ENCODE data around the gene GIMAP5. TPM values are rescaled to one million over a fixed set of nuclear protein-coding genes. Genes with fewer than 3 reads are reported as not detected.

The GIMAP5 gene
- total and polyA plus RNA-seq, 3 donors from 2014 or later, result 8.4 to 13.6 (median 10.6) TPM

GRCh38 chr7:150791746-150792452, 54.7 kb downstream of the GIMAP5 start:
- TF ChIP-seq POLR2A (IDR thresholded peaks at IDR 0.05), result no peak
- TF ChIP-seq, protein P1, sequence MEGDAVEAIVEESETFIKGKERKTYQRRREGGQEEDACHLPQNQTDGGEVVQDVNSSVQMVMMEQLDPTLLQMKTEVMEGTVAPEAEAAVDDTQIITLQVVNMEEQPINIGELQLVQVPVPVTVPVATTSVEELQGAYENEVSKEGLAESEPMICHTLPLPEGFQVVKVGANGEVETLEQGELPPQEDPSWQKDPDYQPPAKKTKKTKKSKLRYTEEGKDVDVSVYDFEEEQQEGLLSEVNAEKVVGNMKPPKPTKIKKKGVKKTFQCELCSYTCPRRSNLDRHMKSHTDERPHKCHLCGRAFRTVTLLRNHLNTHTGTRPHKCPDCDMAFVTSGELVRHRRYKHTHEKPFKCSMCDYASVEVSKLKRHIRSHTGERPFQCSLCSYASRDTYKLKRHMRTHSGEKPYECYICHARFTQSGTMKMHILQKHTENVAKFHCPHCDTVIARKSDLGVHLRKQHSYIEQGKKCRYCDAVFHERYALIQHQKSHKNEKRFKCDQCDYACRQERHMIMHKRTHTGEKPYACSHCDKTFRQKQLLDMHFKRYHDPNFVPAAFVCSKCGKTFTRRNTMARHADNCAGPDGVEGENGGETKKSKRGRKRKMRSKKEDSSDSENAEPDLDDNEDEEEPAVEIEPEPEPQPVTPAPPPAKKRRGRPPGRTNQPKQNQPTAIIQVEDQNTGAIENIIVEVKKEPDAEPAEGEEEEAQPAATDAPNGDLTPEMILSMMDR (IDR thresholded peaks at IDR 0.05), result no peak
- 61 to 75% methylated on average over 10 to 12 of the region's 12 CpGs for WGBS, 2 donors
- DNase-seq, result no peak
- intact Hi-C loops (cut with DNase I; ENCODE audit: low total_unique reads), result no loop called here
- Histone ChIP-seq H3K27ac (no peak overlapping the region), H3K27me3 (no peaks in the 10 kb centered on the region), H3K9me3 (no peaks in the 10 kb centered on the region), H3K4me3 (no peak overlapping the region), H3K36me3 (ENCODE audit: low read depth, missing control alignments) (no peaks in the 10 kb centered on the region), H3K4me1 (peaks cover 10% of the 10 kb centered on the region)

Other genes with a start within 250 kb of the GIMAP5 start
- 1 to 10 TPM; 3.1 to 7.4 TPM for gene GIMAP7, start 222.5 kb upstream of the GIMAP5 start, total RNA-seq
- 3.4 TPM for gene GIMAP7, start 222.5 kb upstream of the GIMAP5 start, polyA plus RNA-seq (ENCODE audit: insufficient read depth, low read depth, low replicate concordance)
- 1 to 10 TPM; 5.8 to 6.2 TPM for gene GIMAP4, start 170.0 kb upstream of the GIMAP5 start, total RNA-seq
- gene GIMAP4, start 170.0 kb upstream of the GIMAP5 start, polyA plus RNA-seq (ENCODE audit: insufficient read depth, low read depth, low replicate concordance), result 13.3 TPM
- gene GIMAP6, start 105.0 kb upstream of the GIMAP5 start, total RNA-seq, result 1 to 10 TPM; 3.9 to 6.1 TPM
- 16.2 TPM for gene GIMAP6, start 105.0 kb upstream of the GIMAP5 start, polyA plus RNA-seq (ENCODE audit: insufficient read depth, low read depth, low replicate concordance)
- 1 to 10 TPM; 1.9 to 2.4 TPM for gene GIMAP2, start 51.7 kb upstream of the GIMAP5 start, total RNA-seq
- gene GIMAP2, start 51.7 kb upstream of the GIMAP5 start, polyA plus RNA-seq (ENCODE audit: insufficient read depth, low read depth, low replicate concordance), result 6.5 TPM
- gene GIMAP1, start 20.8 kb upstream of the GIMAP5 start, total RNA-seq, result 1 to 10 TPM; 1.4 to 1.7 TPM
- 2.8 TPM for gene GIMAP1, start 20.8 kb upstream of the GIMAP5 start, polyA plus RNA-seq (ENCODE audit: insufficient read depth, low read depth, low replicate concordance)
- 1 to 10 TPM; 3.9 to 6.6 TPM for gene TMEM176B, start 62.9 kb downstream of the GIMAP5 start, total RNA-seq
- gene TMEM176B, start 62.9 kb downstream of the GIMAP5 start, polyA plus RNA-seq (ENCODE audit: insufficient read depth, low read depth, low replicate concordance), result 69.3 TPM
- 1 to 10 TPM; 1.6 to 4.2 TPM for gene TMEM176A, start 63.4 kb downstream of the GIMAP5 start, total RNA-seq
- 34.7 TPM for gene TMEM176A, start 63.4 kb downstream of the GIMAP5 start, polyA plus RNA-seq (ENCODE audit: insufficient read depth, low read depth, low replicate concordance)
- 1 to 10 TPM; 2.8 to 4.5 TPM for gene AOC1, start 115.1 kb downstream of the GIMAP5 start, total RNA-seq
- 6.2 TPM for gene AOC1, start 115.1 kb downstream of the GIMAP5 start, polyA plus RNA-seq (ENCODE audit: insufficient read depth, low read depth, low replicate concordance)
- 100 to 1,000 TPM; 230 to 247 TPM for gene KCNH2, start 240.9 kb downstream of the GIMAP5 start, total RNA-seq
- 82.5 TPM for gene KCNH2, start 240.9 kb downstream of the GIMAP5 start, polyA plus RNA-seq (ENCODE audit: insufficient read depth, low read depth, low replicate concordance)